HG03139 (cell line): ENCODE results near the gene KLF1.

Source experiments
- ATAC-seq: cut with Tn5 transposase; IDR thresholded peaks from one replicate; pipeline ENCODE4 v1.9.1; 2021; ENCODE audit not compliant: unreplicated experiment

Gene KLF1

DNA sequence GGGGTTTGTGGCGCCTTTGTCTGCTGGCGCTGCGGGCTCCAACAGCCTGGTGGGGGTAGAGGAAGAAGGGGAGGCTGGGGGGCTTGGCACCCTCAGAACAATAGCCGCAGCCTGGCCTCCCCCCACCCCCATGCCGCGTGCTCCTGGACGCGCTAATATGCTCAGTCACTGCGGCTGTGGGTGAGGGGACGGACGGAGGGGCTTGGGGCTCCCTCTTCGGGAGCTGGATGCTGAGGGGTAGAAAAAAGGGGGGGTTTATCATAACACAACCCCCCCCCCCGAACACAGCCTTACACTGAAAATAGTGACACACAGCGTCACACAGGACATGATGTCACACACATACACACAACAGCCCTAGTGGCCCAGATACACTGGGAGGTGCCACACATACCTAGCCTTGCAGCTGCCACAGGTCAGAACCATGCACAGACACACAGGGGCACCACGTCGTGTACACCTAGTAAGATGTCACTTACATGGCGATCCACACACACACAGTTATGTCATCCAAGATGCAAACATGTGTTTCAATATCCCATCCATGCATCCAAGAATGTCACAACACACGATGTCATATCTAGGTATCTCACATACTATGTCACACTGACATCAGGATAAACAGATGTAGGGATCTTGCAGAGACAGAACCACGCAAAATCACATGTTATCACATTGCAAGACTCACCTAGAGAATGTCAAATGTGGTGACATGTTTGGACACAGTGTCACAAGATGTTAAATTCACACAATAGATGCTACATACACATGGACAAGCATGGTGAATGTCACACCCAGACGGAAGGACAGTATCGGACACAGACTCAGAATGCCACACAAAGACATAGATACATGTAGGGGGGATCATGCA, 47.9 kb downstream of the KLF1 start:
- ATAC-seq = no peak

DNA sequence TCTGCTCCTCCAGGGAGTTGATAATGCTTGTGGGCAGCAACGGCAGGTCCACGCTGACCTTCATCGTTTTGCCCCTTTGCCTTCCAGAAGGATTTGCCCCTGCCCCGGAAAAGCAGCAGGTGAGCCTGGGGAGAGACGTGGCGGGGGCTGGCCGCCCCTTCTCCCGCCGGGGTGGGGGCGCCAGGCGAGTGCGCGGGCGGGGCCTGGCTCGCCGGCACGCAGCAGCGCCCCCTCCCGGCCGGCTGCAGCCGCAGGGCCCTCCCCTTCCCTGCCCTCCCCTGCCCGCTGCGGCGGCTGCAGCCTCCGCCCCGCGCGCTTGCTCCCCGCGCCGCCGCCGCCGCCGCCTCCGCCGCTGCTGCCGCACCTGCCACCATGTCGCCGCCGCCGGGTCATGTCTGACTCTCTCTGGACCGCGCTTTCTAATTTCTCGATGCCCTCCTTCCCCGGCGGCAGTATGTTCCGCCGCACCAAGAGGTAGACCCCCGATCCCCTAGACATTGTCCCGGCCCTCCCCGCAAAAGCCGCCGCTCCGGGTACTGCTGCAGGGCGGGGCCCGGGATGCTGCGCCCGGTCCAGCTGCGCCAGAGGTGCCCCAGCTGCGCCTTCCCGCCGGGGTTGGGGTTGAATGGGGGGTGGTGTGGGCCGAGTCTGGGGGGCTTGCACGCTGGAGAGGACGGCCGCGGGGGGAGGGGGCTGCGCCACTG, 48.7 kb downstream of the KLF1 start, which contains the start of gene MAST1:
TSS of gene MAST1 (plus strand) at position 334 of the 704 bp plus-strand sequence. CDS start at position 392, 58 bp downstream.
- no peak for ATAC-seq

DNA sequence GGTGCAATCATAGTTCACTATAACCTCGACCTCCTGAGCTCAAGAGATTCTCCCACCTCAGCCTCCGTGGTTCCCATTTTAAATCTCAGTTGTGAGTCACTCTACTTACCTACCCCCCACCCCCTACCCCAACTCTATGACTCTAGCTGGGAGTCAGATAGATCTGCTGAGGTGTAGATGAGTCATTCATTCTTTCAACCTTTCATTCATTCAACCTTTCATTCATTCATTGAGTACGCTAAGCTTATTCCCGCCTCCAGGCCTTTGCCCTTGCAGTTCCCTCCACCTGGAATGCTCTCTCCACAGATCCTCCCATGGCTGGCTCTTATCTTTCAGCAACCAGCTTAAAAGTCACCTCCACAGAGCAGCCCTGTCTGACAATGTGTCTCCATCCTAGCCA, 49.8 kb downstream of the KLF1 start:
- no peak for ATAC-seq

DNA sequence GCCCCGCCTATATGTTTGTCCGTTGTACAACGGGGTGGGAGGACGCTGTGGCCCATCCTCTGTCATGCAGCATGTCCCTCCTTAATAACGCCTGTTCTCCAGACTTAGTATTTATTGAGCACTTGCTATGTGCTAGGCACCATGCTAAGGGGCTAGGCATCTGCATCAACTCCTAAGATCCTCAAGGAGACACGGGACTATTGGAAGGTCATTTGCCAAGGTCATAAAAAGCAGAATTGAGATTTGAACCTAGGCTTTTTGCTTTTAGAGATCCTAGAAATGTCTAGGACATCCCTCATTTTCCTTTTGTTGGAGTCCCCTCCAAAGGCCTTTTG, 50.5 kb downstream of the KLF1 start:
- ATAC-seq = no peak

DNA sequence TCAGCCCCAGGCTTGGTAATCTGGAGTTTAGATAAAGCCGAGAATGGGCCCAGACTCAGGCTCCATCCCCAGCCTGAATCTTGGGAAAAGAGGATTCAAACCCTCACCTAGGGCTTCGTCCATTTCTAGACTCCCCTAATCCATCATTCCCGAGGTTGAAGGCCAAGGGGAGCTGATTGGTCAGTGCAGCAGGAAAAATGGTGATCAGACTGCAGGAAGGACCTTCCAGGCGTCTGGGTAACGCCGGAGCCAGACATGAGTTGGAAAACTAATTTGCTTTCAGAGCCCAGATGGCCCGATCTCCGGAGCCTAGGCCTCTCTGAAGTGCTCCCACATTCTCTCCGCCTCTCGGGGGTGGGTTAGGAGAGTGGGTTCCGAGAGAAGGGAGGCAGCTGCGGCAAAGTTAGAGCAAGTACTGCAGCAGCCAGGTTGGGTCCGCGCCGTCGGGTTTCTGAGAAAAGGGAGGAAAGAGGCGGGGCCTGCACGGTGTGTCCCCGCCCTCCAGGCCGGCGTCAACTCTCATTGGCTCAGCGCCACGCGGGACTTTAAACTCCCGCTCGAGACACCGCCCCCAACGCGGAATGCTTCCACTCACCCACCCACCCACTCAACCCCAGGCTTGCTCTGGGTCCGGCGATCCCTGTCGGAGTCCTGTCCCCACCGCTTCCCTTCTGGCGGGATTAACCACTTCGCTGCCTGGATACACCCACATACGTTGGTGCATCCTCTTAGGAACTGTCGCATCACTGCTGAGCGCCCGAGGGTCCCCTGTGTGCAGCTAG, 51.8 kb downstream of the KLF1 start:
- no peak for ATAC-seq

DNA sequence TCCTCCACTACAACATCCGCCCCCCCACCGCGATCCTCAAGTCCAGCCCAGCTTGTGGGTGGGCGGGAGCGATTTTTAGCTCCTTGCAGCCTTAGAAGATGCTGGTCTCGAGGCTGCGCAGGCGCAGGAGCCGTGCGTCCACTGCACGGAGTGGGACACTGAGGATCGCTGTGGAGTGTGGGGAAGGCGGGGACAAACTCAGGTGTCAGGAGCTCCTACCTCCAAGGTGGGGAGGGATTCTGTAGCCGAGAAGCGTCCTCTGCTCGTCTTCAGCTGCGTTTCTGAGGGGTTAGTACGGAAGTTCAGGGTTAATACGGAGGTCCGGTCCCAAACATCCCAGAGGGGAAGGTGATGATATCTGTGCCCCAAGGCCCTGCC, 52.4 kb downstream of the KLF1 start, which contains the start of gene RTBDN:
TSS of gene RTBDN (minus strand) at position 14 of the 378 bp plus-strand sequence. CDS start 4,600 bp downstream, outside the sequence.
- ATAC-seq = no peak
